ENCODE measurements around the gene ATXN1.

The ATXN1 gene

DNA sequence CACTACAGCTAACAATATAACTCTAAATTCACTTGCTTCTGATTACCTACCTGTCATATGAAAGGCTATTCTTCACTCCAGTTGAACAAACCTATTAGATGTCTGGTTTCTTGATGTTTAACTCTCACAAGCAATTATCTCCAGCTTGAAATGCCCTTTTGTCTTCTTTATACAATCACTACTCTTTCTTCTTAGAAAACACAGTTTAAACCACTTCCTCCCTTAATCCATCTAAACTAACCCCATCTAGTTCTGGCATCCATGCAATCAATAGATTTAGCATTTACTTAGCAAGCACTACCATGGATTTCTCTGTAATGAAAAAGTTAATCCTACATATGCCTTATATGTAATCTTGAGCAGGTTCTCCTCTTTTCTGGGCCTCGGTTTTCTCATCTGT lies 127.3 kb downstream of the ATXN1 start (continued):
- TF ChIP-seq, protein P1, sequence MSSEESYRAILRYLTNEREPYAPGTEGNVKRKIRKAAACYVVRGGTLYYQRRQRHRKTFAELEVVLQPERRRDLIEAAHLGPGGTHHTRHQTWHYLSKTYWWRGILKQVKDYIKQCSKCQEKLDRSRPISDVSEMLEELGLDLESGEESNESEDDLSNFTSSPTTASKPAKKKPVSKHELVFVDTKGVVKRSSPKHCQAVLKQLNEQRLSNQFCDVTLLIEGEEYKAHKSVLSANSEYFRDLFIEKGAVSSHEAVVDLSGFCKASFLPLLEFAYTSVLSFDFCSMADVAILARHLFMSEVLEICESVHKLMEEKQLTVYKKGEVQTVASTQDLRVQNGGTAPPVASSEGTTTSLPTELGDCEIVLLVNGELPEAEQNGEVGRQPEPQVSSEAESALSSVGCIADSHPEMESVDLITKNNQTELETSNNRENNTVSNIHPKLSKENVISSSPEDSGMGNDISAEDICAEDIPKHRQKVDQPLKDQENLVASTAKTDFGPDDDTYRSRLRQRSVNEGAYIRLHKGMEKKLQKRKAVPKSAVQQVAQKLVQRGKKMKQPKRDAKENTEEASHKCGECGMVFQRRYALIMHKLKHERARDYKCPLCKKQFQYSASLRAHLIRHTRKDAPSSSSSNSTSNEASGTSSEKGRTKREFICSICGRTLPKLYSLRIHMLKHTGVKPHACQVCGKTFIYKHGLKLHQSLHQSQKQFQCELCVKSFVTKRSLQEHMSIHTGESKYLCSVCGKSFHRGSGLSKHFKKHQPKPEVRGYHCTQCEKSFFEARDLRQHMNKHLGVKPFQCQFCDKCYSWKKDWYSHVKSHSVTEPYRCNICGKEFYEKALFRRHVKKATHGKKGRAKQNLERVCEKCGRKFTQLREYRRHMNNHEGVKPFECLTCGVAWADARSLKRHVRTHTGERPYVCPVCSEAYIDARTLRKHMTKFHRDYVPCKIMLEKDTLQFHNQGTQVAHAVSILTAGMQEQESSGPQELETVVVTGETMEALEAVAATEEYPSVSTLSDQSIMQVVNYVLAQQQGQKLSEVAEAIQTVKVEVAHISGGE (tag by site-specific recombination; conservative IDR thresholded peaks at IDR 0.05; ENCODE audit: low read depth): no peak
- TF ChIP-seq, protein P2, sequence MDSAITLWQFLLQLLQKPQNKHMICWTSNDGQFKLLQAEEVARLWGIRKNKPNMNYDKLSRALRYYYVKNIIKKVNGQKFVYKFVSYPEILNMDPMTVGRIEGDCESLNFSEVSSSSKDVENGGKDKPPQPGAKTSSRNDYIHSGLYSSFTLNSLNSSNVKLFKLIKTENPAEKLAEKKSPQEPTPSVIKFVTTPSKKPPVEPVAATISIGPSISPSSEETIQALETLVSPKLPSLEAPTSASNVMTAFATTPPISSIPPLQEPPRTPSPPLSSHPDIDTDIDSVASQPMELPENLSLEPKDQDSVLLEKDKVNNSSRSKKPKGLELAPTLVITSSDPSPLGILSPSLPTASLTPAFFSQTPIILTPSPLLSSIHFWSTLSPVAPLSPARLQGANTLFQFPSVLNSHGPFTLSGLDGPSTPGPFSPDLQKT (IDR thresholded peaks at IDR 0.05; ENCODE audit: borderline replicate concordance, low read depth, low read length): no peak

DNA sequence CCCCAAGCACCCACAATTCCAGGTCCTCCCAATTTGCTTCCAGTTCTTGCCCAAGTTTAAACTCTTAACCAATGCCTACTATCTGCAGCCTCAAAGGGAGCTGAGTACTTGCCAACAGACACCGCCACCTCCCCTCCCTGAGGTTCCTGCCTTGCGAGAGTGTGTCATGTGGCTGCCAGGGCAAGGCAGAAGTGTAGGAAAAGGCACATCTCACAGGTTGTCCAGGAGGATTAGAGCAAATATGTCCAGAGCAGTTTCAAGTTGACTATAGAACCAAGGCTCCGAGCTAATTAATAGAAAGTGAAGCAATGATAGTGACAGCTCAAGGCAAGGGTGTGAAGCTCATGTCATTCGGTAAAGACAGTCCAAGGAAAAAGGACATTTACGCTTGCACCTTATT lies 127.8 kb downstream of the ATXN1 start:
- CTCF ChIA-PET: interaction anchor here (0.8 kb wide), 1 partner anchor 332 kb away, joined by 4 read pairs; no protein-coding TSS in a partner anchor
- Histone ChIP-seq H3K9me3 (ENCODE audit: control insufficient read depth, insufficient read depth, low read depth, low read length) (no peaks in the 10 kb centered on the region), H3K4me3 (ENCODE audit: low read depth, low read length) (no peak overlapping the region), H3K27ac (ENCODE audit: extremely low read depth, low read depth, low read length) (no peak overlapping the region), H3K4me1 (ENCODE audit: control insufficient read depth, insufficient read depth, low read length) (peaks cover 9% of the 10 kb centered on the region), H3K36me3 (ENCODE audit: control insufficient read depth in 2 of 2, insufficient read depth in 1 of 2, low read length in 2 of 2) (no peaks in the 10 kb centered on the region; a peak in 1 of 3 replicates)
- TF ChIP-seq ZNF658 (tag by site-specific recombination; IDR thresholded peaks at IDR 0.05) (no peak), ZNF248 (tag by site-specific recombination; IDR thresholded peaks at IDR 0.05) (no peak), ZNF701 (tag by site-specific recombination; IDR thresholded peaks at IDR 0.05) (no peak), ZNF223 (tag by site-specific recombination; IDR thresholded peaks at IDR 0.05) (no peak), ZNF354C (tag by site-specific recombination; IDR thresholded peaks at IDR 0.05; ENCODE audit: borderline replicate concordance, low read depth) (no peak), ZNF341 (tag by site-specific recombination; IDR thresholded peaks at IDR 0.05; ENCODE audit: low read depth) (no peak), ZNF707 (tag by site-specific recombination; IDR thresholded peaks at IDR 0.05) (no peak), ZNF416 (tag by site-specific recombination; IDR thresholded peaks at IDR 0.05) (no peak), ZNF48 (tag by site-specific recombination; IDR thresholded peaks at IDR 0.05) (no peak), ZNF544 (tag by site-specific recombination; IDR thresholded peaks at IDR 0.05) (no peak)
- TF ChIP-seq, protein P3, sequence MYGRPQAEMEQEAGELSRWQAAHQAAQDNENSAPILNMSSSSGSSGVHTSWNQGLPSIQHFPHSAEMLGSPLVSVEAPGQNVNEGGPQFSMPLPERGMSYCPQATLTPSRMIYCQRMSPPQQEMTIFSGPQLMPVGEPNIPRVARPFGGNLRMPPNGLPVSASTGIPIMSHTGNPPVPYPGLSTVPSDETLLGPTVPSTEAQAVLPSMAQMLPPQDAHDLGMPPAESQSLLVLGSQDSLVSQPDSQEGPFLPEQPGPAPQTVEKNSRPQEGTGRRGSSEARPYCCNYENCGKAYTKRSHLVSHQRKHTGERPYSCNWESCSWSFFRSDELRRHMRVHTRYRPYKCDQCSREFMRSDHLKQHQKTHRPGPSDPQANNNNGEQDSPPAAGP (tag by site-specific recombination; IDR thresholded peaks at IDR 0.05): no peak
- TF ChIP-seq, protein P4, sequence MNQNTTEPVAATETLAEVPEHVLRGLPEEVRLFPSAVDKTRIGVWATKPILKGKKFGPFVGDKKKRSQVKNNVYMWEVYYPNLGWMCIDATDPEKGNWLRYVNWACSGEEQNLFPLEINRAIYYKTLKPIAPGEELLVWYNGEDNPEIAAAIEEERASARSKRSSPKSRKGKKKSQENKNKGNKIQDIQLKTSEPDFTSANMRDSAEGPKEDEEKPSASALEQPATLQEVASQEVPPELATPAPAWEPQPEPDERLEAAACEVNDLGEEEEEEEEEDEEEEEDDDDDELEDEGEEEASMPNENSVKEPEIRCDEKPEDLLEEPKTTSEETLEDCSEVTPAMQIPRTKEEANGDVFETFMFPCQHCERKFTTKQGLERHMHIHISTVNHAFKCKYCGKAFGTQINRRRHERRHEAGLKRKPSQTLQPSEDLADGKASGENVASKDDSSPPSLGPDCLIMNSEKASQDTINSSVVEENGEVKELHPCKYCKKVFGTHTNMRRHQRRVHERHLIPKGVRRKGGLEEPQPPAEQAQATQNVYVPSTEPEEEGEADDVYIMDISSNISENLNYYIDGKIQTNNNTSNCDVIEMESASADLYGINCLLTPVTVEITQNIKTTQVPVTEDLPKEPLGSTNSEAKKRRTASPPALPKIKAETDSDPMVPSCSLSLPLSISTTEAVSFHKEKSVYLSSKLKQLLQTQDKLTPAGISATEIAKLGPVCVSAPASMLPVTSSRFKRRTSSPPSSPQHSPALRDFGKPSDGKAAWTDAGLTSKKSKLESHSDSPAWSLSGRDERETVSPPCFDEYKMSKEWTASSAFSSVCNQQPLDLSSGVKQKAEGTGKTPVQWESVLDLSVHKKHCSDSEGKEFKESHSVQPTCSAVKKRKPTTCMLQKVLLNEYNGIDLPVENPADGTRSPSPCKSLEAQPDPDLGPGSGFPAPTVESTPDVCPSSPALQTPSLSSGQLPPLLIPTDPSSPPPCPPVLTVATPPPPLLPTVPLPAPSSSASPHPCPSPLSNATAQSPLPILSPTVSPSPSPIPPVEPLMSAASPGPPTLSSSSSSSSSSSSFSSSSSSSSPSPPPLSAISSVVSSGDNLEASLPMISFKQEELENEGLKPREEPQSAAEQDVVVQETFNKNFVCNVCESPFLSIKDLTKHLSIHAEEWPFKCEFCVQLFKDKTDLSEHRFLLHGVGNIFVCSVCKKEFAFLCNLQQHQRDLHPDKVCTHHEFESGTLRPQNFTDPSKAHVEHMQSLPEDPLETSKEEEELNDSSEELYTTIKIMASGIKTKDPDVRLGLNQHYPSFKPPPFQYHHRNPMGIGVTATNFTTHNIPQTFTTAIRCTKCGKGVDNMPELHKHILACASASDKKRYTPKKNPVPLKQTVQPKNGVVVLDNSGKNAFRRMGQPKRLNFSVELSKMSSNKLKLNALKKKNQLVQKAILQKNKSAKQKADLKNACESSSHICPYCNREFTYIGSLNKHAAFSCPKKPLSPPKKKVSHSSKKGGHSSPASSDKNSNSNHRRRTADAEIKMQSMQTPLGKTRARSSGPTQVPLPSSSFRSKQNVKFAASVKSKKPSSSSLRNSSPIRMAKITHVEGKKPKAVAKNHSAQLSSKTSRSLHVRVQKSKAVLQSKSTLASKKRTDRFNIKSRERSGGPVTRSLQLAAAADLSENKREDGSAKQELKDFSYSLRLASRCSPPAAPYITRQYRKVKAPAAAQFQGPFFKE (tag by site-specific recombination; IDR thresholded peaks at IDR 0.05; ENCODE audit: borderline replicate concordance): no peak
- TF ChIP-seq, protein P5, sequence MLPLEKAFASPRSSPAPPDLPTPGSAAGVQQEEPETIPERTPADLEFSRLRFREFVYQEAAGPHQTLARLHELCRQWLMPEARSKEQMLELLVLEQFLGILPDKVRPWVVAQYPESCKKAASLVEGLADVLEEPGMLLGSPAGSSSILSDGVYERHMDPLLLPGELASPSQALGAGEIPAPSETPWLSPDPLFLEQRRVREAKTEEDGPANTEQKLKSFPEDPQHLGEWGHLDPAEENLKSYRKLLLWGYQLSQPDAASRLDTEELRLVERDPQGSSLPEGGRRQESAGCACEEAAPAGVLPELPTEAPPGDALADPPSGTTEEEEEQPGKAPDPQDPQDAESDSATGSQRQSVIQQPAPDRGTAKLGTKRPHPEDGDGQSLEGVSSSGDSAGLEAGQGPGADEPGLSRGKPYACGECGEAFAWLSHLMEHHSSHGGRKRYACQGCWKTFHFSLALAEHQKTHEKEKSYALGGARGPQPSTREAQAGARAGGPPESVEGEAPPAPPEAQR (tag by site-specific recombination; IDR thresholded peaks at IDR 0.05): no peak
- TF ChIP-seq, protein P6, sequence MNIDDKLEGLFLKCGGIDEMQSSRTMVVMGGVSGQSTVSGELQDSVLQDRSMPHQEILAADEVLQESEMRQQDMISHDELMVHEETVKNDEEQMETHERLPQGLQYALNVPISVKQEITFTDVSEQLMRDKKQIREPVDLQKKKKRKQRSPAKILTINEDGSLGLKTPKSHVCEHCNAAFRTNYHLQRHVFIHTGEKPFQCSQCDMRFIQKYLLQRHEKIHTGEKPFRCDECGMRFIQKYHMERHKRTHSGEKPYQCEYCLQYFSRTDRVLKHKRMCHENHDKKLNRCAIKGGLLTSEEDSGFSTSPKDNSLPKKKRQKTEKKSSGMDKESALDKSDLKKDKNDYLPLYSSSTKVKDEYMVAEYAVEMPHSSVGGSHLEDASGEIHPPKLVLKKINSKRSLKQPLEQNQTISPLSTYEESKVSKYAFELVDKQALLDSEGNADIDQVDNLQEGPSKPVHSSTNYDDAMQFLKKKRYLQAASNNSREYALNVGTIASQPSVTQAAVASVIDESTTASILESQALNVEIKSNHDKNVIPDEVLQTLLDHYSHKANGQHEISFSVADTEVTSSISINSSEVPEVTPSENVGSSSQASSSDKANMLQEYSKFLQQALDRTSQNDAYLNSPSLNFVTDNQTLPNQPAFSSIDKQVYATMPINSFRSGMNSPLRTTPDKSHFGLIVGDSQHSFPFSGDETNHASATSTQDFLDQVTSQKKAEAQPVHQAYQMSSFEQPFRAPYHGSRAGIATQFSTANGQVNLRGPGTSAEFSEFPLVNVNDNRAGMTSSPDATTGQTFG (tag by site-specific recombination; IDR thresholded peaks at IDR 0.05; ENCODE audit: borderline replicate concordance): no peak
- POLR2A ChIA-PET: no interaction called here
